DMS153 (cell line): Measurements from ENCODE around the gene SLC10A7.

ENCODE experiments used
- DNase-seq: peaks from one replicate; lab custom pipeline; 2025; lab: John Stamatoyannopoulos, UW

SLC10A7 gene

GRCh38 chr4:146257511-146257910 lies 264.2 kb downstream of the SLC10A7 start:
- no peak for DNase-seq

GRCh38 chr4:146256328-146256727 lies 265.4 kb downstream of the SLC10A7 start:
- no peak for DNase-seq

GRCh38 chr4:146255874-146256273 lies 265.9 kb downstream of the SLC10A7 start:
- no peak for DNase-seq

GRCh38 chr4:146255463-146255862 lies 266.3 kb downstream of the SLC10A7 start:
- DNase-seq = no peak

- no peak for DNase-seq
Observed at GRCh38 chr4:146252969-146253611, 268.6 kb downstream of the SLC10A7 start.

- no peak for DNase-seq
Observed at GRCh38 chr4:146247356-146247755, 274.4 kb downstream of the SLC10A7 start.

- DNase-seq = no peak
Observed at GRCh38 chr4:146246381-146246780, 275.4 kb downstream of the SLC10A7 start.

- DNase-seq = no peak
Observed at GRCh38 chr4:146245850-146246249, 275.9 kb downstream of the SLC10A7 start.

- no peak for DNase-seq
Observed at GRCh38 chr4:146245246-146245645, 276.5 kb downstream of the SLC10A7 start.

GRCh38 chr4:146244496-146244895 lies 277.2 kb downstream of the SLC10A7 start:
- DNase-seq = no peak

- no peak for DNase-seq
Observed at GRCh38 chr4:146243883-146244277, 277.9 kb downstream of the SLC10A7 start.

- no peak for DNase-seq
Observed at GRCh38 chr4:146243141-146243882, 278.4 kb downstream of the SLC10A7 start.

- no peak for DNase-seq
Observed at GRCh38 chr4:146238107-146238506, 283.6 kb downstream of the SLC10A7 start.

- DNase-seq = no peak
Observed at GRCh38 chr4:146237092-146237491, 284.6 kb downstream of the SLC10A7 start.

- DNase-seq = no peak
Observed at GRCh38 chr4:146236216-146236615, 285.5 kb downstream of the SLC10A7 start.

GRCh38 chr4:146235654-146236177 lies 286.0 kb downstream of the SLC10A7 start:
- DNase-seq = no peak

- no peak for DNase-seq
Observed at GRCh38 chr4:146232131-146232722, 289.5 kb downstream of the SLC10A7 start.

GRCh38 chr4:146229406-146229805 lies 292.3 kb downstream of the SLC10A7 start:
- DNase-seq = no peak

GRCh38 chr4:146224326-146224966 lies 297.3 kb downstream of the SLC10A7 start:
- peak; percentile 44 for DNase-seq

GRCh38 chr4:146222313-146222712 lies 299.4 kb downstream of the SLC10A7 start:
- no peak for DNase-seq

GRCh38 chr4:146214238-146214637 lies 307.5 kb downstream of the SLC10A7 start, which contains the start of gene REELD1:
TSS of gene REELD1 (plus strand) at chr4:146214538. CDS start at chr4:146216953, 2,415 bp downstream.
- DNase-seq = no peak

- no peak for DNase-seq
Observed at GRCh38 chr4:146212781-146213180, 309.0 kb downstream of the SLC10A7 start.
